Hepatocyte (in vitro differentiated cells): Measurements from ENCODE around the gene TP63. TPM values are rescaled to one million over a fixed set of nuclear protein-coding genes. Genes with fewer than 3 reads are reported as not detected.

ENCODE experiments used
- DNase-seq: peaks from one replicate; pipeline ENCODE4 v3.0.0-alpha.2; 2016; ENCODE audit warnings: low spot score
- H2AFZ ChIP-seq: fragments of 200-600 bp; sonication (generic); 2 replicates; pipeline ENCODE4 v1.6.0; 2016; ENCODE audit warnings: antibody characterized with exemption, mild to moderate bottlenecking
- H3K27ac ChIP-seq: fragments of 200-600 bp; sonication (generic); 2 replicates; pipeline ENCODE4 v1.5.1; 2016; ENCODE audit warnings: mild to moderate bottlenecking
- H3K27me3 ChIP-seq: fragments of 200-600 bp; sonication (generic); 2 replicates; pipeline ENCODE4 v1.6.1; 2016
- H3K36me3 ChIP-seq: fragments of 200-600 bp; sonication (generic); replicated peaks from 2 replicates; pipeline ENCODE4 v1.5.1; 2016; ENCODE audit warnings: low read depth; ENCODE audit not compliant: insufficient read depth
- H3K4me1 ChIP-seq: fragments of 200-600 bp; sonication (generic); 2 replicates; pipeline ENCODE4 v1.5.1; 2016; ENCODE audit warnings: mild to moderate bottlenecking, moderate library complexity; ENCODE audit not compliant: insufficient read depth
- H3K4me2 ChIP-seq: fragments of 200-600 bp; sonication (generic); 2 replicates; pipeline ENCODE4 v1.6.0; 2016
- H3K4me3 ChIP-seq: fragments of 200-600 bp; sonication (generic); 2 replicates; pipeline ENCODE4 v1.5.1; 2016; ENCODE audit warnings: mild to moderate bottlenecking
- H3K79me2 ChIP-seq: fragments of 200-600 bp; sonication (generic); 2 replicates; pipeline ENCODE4 v1.6.0; 2017; ENCODE audit warnings: mild to moderate bottlenecking
- H3K9me2 ChIP-seq: fragments of 200-600 bp; sonication (generic); replicated peaks from 2 replicates; pipeline ENCODE4 v1.6.0; 2017; ENCODE audit warnings: mild to moderate bottlenecking; ENCODE audit not compliant: insufficient read depth
- H3K9me3 ChIP-seq: fragments of 200-600 bp; sonication (generic); 2 replicates; pipeline ENCODE4 v1.5.1; 2016; ENCODE audit warnings: low read depth, mild to moderate bottlenecking
- H4K20me1 ChIP-seq: fragments of 200-600 bp; sonication (generic); 2 replicates; pipeline ENCODE4 v1.6.0; 2016; ENCODE audit warnings: mild to moderate bottlenecking; ENCODE audit not compliant: insufficient read depth, poor library complexity, severe bottlenecking
- EZH2 ChIP-seq: fragments of 200-600 bp; sonication (generic); IDR thresholded peaks from 2 replicates; pipeline ENCODE4 v1.6.1; 2016; ENCODE audit warnings: antibody characterized with exemption, mild to moderate bottlenecking, borderline replicate concordance
- EZH2phosphoT487 ChIP-seq: fragments of 200-600 bp; sonication (generic); IDR thresholded peaks from one replicate; pipeline ENCODE4 v1.6.1; 2018; ENCODE audit warnings: antibody characterized with exemption, mild to moderate bottlenecking, low read depth, moderate library complexity; ENCODE audit not compliant: unreplicated experiment, severe bottlenecking
- WGBS: methylation state at CpG from one replicate; pipeline ENCODE4 v1.1.6; 2016; ENCODE audit warnings: low lambda C conversion rate; ENCODE audit errors: missing lambda C conversion rate; 5-methylcytosine and 5-hydroxymethylcytosine counted together
- polyA plus RNA-seq: library from polyadenylated mRNA; unstranded; fragments of >200 nt; fragmentation: Nextera tagmentation; extraction: Ambion mirVana; gene quantifications from 2 replicates; pipeline ENCODE4 v1.2.1, GENCODE V29; 2016
- total RNA-seq: library from RNA; depleted of rRNA; stranded (reverse); fragments of >200 nt; gene quantifications from 2 replicates; pipeline ENCODE4 v1.2.3, GENCODE V29; 2014
- TF ChIP-seq, protein P1 (sequence below): fragments of 200-600 bp; sonication (generic); IDR thresholded peaks from 2 replicates; pipeline ENCODE4 v1.5.1; 2016; ENCODE audit warnings: antibody characterized with exemption, mild to moderate bottlenecking; ENCODE audit not compliant: poor library complexity

TP63 gene
- total and polyA plus RNA-seq, 2 experiments from 2014 or later, result 1.9 to 2.4 TPM

DNA sequence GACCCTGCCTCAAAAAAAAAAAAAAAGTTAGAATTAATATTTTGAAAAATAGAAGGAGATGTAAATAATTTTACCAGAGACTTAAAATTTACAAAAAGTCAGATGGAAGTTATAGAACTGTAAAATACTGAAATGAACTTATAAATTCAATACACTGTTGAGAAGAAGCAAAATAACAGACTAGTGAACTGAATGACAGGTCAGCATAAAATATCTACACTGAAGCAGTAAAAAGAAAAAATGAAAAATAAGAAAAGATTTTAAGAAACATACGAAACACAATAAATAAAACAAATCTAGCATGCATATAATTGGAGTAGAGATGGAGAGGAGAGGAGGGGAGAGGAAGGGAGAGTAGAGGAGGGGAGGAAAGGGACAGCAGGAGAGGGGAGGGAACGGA is 33.3 kb upstream of the TP63 start:
- H3K36me3 ChIP-seq, result no peaks in the 10 kb centered on the region
- H3K79me2 ChIP-seq, result no peaks in the 10 kb centered on the region
- H4K20me1 ChIP-seq, result no peaks in the 10 kb centered on the region
- H3K4me2 ChIP-seq, result no peak overlapping the region
- H3K9me3 ChIP-seq, result no peaks in the 10 kb centered on the region
- H3K27ac ChIP-seq, result no peak overlapping the region
- no peaks in the 10 kb centered on the region for H3K4me1 ChIP-seq
- no peaks in the 10 kb centered on the region for H3K27me3 ChIP-seq
- DNase-seq, result no peak
- no peak overlapping the region for H2AFZ ChIP-seq
- WGBS, result 97% methylated on average over 2 of the region's 2 CpGs
- TF ChIP-seq EZH2phosphoT487 (no peak), EZH2 (no peak)
- TF ChIP-seq, protein P1, sequence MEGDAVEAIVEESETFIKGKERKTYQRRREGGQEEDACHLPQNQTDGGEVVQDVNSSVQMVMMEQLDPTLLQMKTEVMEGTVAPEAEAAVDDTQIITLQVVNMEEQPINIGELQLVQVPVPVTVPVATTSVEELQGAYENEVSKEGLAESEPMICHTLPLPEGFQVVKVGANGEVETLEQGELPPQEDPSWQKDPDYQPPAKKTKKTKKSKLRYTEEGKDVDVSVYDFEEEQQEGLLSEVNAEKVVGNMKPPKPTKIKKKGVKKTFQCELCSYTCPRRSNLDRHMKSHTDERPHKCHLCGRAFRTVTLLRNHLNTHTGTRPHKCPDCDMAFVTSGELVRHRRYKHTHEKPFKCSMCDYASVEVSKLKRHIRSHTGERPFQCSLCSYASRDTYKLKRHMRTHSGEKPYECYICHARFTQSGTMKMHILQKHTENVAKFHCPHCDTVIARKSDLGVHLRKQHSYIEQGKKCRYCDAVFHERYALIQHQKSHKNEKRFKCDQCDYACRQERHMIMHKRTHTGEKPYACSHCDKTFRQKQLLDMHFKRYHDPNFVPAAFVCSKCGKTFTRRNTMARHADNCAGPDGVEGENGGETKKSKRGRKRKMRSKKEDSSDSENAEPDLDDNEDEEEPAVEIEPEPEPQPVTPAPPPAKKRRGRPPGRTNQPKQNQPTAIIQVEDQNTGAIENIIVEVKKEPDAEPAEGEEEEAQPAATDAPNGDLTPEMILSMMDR, result no peak
- no peak overlapping the region for H3K4me3 ChIP-seq
- no peaks in the 10 kb centered on the region for H3K9me2 ChIP-seq

DNA sequence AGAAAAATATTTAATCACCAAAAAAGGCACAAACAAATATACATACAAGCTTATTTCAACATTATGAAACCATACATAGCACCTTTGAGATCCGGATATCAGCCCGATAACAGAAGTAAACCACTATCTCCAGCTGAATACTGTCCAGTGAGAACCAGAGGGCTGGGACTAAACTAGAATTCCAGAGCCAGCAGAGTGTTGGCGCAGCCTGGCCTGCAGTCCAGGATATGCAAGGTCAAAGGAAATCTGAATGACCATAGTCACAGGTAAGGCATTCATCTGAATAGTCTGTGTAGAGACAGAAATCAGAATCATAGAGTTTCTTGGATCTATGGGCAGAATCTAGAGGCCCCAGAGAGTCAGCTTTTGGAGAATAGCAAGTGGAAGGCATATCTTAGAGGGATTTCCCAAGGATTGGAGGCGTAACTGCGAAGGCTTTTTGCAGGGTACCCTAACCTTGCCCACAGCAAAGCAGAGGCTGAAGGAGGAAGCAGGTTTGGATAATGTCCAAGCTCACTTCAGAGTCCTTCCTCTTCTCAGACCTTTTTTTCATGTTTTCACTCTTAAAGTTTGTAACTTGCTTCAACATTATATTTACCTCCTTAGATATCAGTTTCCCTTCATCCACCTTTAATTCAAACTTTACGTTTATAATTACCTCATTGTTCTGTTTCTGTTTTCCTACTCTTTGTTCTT is 32.5 kb upstream of the TP63 start:
- WGBS, result 96% methylated on average over 6 of the region's 6 CpGs
- Histone ChIP-seq H3K79me2 (no peaks in the 10 kb centered on the region), H3K4me2 (no peak overlapping the region), H3K27ac (no peak overlapping the region), H3K4me1 (no peaks in the 10 kb centered on the region), H3K4me3 (no peak overlapping the region), H2AFZ (no peak overlapping the region), H3K9me3 (no peaks in the 10 kb centered on the region), H3K36me3 (no peaks in the 10 kb centered on the region), H4K20me1 (no peaks in the 10 kb centered on the region), H3K27me3 (no peaks in the 10 kb centered on the region), H3K9me2 (no peaks in the 10 kb centered on the region)
- no peak for DNase-seq
- no peak for TF ChIP-seq EZH2phosphoT487
- no peak for TF ChIP-seq EZH2
- TF ChIP-seq, protein P1, result no peak

DNA sequence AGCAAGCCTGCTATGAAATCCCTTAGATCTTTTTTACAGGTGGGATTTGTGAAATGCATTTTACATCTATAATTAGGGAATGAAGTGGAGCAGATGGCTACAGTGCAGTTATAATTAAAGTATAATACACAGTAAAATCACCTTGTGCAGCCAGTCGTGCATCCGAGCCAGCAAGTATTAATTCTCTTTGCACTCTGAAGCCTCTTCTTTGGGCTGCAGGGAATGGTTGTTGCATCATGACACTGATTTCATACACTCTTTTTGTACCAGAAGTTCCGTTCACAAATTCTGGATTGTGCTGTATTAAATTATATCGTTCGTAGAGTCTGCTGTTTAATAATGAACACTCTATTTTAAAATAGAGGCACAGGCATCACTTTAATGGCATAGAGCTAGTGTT is 28.7 kb upstream of the TP63 start:
- Histone ChIP-seq H3K4me3 (no peak overlapping the region), H3K27ac (no peak overlapping the region), H3K9me3 (no peaks in the 10 kb centered on the region), H3K9me2 (no peaks in the 10 kb centered on the region), H3K4me1 (no peaks in the 10 kb centered on the region), H3K4me2 (no peak overlapping the region), H3K36me3 (no peaks in the 10 kb centered on the region), H3K79me2 (no peaks in the 10 kb centered on the region), H4K20me1 (no peaks in the 10 kb centered on the region), H2AFZ (no peak overlapping the region), H3K27me3 (no peaks in the 10 kb centered on the region)
- 93% methylated on average over 5 of the region's 5 CpGs for WGBS
- no peak for DNase-seq
- TF ChIP-seq EZH2 (no peak), EZH2phosphoT487 (no peak)
- TF ChIP-seq, protein P1, result no peak
